Panc1 (cell line): ENCODE measurements around the gene TEX22. TPM values are rescaled to one million over a fixed set of nuclear protein-coding genes. Genes with fewer than 3 reads are reported as not detected.
A peak's percentile ranks its signal among the peaks of the same experiment; 100 is the strongest.

Experiments
- ATAC-seq: fragments of 200-7000 bp; cut with Tn5 transposase; 2 replicates; pipeline ENCODE4 v1.9.1; 2020; ENCODE audit warnings: mild to moderate bottlenecking, moderate library complexity
- Bru-seq: library from RNA; stranded (reverse); fragments of 400-500 nt; gene quantifications from one replicate; lab custom pipeline; 2021; lab: Mats Ljungman, UMichigan
- BruChase-seq, 2 experiments: library from RNA; stranded (reverse); fragments of 400-500 nt; gene quantifications; one replicate each; lab custom pipeline; 2021; lab: Mats Ljungman, UMichigan
- BruUV-seq: library from RNA; stranded (reverse); fragments of 400-500 nt; replicated peaks from 2 replicates; lab custom pipeline; 2021; lab: Mats Ljungman, UMichigan
- CTCF ChIA-PET: fragments of 300-600 bp; sonication (Branson Sonifier 250); formaldehyde crosslinking; loops from one replicate; lab custom pipeline; 2022; ENCODE audit warnings: antibody characterized with exemption; lab: Charles Lee
- POLR2A ChIA-PET: fragments of 300-600 bp; sonication (Branson Sonifier 250); formaldehyde crosslinking; loops from one replicate; lab custom pipeline; 2022; ENCODE audit warnings: antibody characterized with exemption; lab: Charles Lee
- DNase-seq: peaks from one replicate; pipeline ENCODE4 v3.0.0-alpha.2; 2010; ENCODE audit warnings: low read depth, low spot score
- H3K27ac ChIP-seq: 2 replicates; pipeline ENCODE4 v1.5.1; 2011; ENCODE audit warnings: mild to moderate bottlenecking, low read length, inconsistent platforms
- H3K27me3 ChIP-seq: fragments of 200-500 bp; sonication (Bioruptor generic); 2 replicates; pipeline ENCODE4 v1.6.0; 2014; ENCODE audit warnings: low read length, inconsistent platforms; ENCODE audit not compliant: control insufficient read depth, insufficient read depth
- H3K36me3 ChIP-seq: fragments of 200-500 bp; sonication (Bioruptor generic); 2 replicates; pipeline ENCODE4 v1.5.1; 2014; ENCODE audit warnings: inconsistent platforms, mild to moderate bottlenecking, low read length, moderate library complexity; ENCODE audit not compliant: control insufficient read depth, insufficient read depth
- H3K4me1 ChIP-seq: 2 replicates; pipeline ENCODE4 v1.5.1; 2011; ENCODE audit warnings: inconsistent platforms, mild to moderate bottlenecking, low read length, moderate library complexity; ENCODE audit not compliant: control insufficient read depth, insufficient read depth
- H3K4me3 ChIP-seq, 2 experiments: 2 replicates each; pipeline ENCODE4 v1.5.1; 2011 to 2012; ENCODE audit warnings: low read depth in 2 of 2, low read length in 2 of 2, mild to moderate bottlenecking in 2 of 2, inconsistent platforms in 1 of 2, moderate library complexity in 1 of 2
- H3K9me3 ChIP-seq: fragments of 200-500 bp; sonication (Bioruptor generic); 2 replicates; pipeline ENCODE4 v1.5.1; 2014; ENCODE audit warnings: low read depth, mild to moderate bottlenecking, inconsistent platforms, low read length, moderate library complexity; ENCODE audit not compliant: control insufficient read depth, insufficient read depth
- CTCF ChIP-seq: fragments of 450-650 bp; IDR thresholded peaks from 2 replicates; pipeline ENCODE4 v1.5.1; 2017; ENCODE audit warnings: mild to moderate bottlenecking
- POLR2AphosphoS5 ChIP-seq: IDR thresholded peaks from 2 replicates; pipeline ENCODE4 v1.6.1; 2012; ENCODE audit warnings: mild to moderate bottlenecking, low read depth, low read length, moderate library complexity
- REST ChIP-seq, 2 experiments: IDR thresholded peaks; 2 replicates each; pipeline ENCODE4 v1.6.1; 2011 to 2012; ENCODE audit warnings: low read depth in 2 of 2, control low read depth in 1 of 2, low read length in 1 of 2, mild to moderate bottlenecking in 1 of 2, moderate library complexity in 1 of 2; ENCODE audit not compliant: insufficient read depth in 1 of 2
- SIN3A ChIP-seq: IDR thresholded peaks from 2 replicates; pipeline ENCODE4 v1.6.1; 2012; ENCODE audit warnings: low read depth, mild to moderate bottlenecking, low read length, moderate library complexity, borderline replicate concordance; ENCODE audit not compliant: insufficient read depth
- TCF7L2 ChIP-seq: IDR thresholded peaks from 2 replicates; pipeline ENCODE4 v1.6.1; 2011; ENCODE audit warnings: mild to moderate bottlenecking, low read depth, low read length, inconsistent platforms
- in situ Hi-C: cut with HindIII; loops from 2 replicates; pipeline ENCODE4 v1.10.0; 2016; ENCODE audit warnings: low sequenced_read_pairs, low pct_unique_long_range_greater_than_20kb
- intact Hi-C: fragments of 100-400 bp; cut with micrococcal nuclease; formaldehyde crosslinking; loops from one replicate; pipeline ENCODE4 v1.10.0; 2022; ENCODE audit not compliant: unreplicated experiment
- long read RNA-seq: library from polyadenylated mRNA; unstranded; transcript quantifications from one replicate; pipeline ENCODE4 v2.0.0, GENCODE V29; 2021; ENCODE audit not compliant: unreplicated experiment
- polyA plus RNA-seq: library from polyadenylated mRNA; unstranded; fragments of >200 nt; gene quantifications from one replicate; pipeline ENCODE4 v1.2.1, GENCODE V29; 2012; ENCODE audit warnings: missing spikeins; ENCODE audit not compliant: insufficient read length
- total RNA-seq: library from RNA; stranded (reverse); gene quantifications from one replicate; pipeline ENCODE4 v1.2.1, GENCODE V29; 2021; ENCODE audit not compliant: unreplicated experiment

The TEX22 gene
- total RNA-seq (2.9 TPM), Bru-seq, nascent RNA (percentile 64 among the genes with signal in this experiment), BruChase-seq, experiment 1, labeled RNA remaining after a 2-hour chase (percentile 67 among the genes with signal in this experiment), BruChase-seq, experiment 2, labeled RNA remaining after a 6-hour chase (percentile 65 among the genes with signal in this experiment)
- polyA plus RNA-seq = 0.62 TPM
- long read RNA-seq, partial matches to known transcripts = 0 of 9 reads
- long read RNA-seq, other reads (novel, unspliced or antisense) = 9 of 9 reads

GRCh38 chr14:105398044-105398725 is at the start of gene TEX22:
TEX22 (plus strand) TSS chr14:105398538; CDS start chr14:105399341, 803 bp downstream.
- Histone ChIP-seq H3K4me3 (peak within 1 kb of the TSS; percentile 65 to 66), H3K36me3 (no peaks in the 10 kb centered on the region; the same call in 1 of the 2 replicates), H3K4me1 (peaks cover 3% of the 10 kb centered on the region; the same call in 1 of the 2 replicates), H3K9me3 (no peaks in the 10 kb centered on the region), H3K27ac (peak within 1 kb of the TSS; percentile 86), H3K27me3 (no peaks in the 10 kb centered on the region)
- CTCF ChIA-PET = no interaction called here
- intact Hi-C loops (no loop called here), in situ Hi-C loops (no loop called here)
- BruUV-seq = no TSS peak
- TF ChIP-seq SIN3A (no peak), CTCF (no peak; the same call in 1 of the 2 replicates), REST (IDR thresholded peaks at IDR 0.05; ENCODE audit: insufficient read depth in 1 of 2, low read depth in 2 of 2, low read length in 1 of 2) (no peak), POLR2AphosphoS5 (peak; percentile 82), TCF7L2 (no peak)
- ATAC-seq = peak; percentile 88
- no peak for DNase-seq
- POLR2A ChIA-PET = no interaction called here

- no peak for TF ChIP-seq REST (IDR thresholded peaks at IDR 0.05; ENCODE audit: insufficient read depth in 1 of 2, low read depth in 2 of 2, low read length in 1 of 2)
- TF ChIP-seq CTCF = no peak
- no peak for TF ChIP-seq POLR2AphosphoS5
- no peak for TF ChIP-seq SIN3A
- no peak for TF ChIP-seq TCF7L2
- ChIA-PET CTCF (no interaction called here), POLR2A (interaction anchor here (0.6 kb wide), 1 partner anchor 380 kb away, joined by 4 read pairs; no protein-coding TSS in a partner anchor)
- no peak overlapping the region for H3K27ac ChIP-seq
- H3K4me3 ChIP-seq = no peak overlapping the region
- H3K9me3 ChIP-seq = no peaks in the 10 kb centered on the region
- ATAC-seq (no peak), DNase-seq (no peak)
- H3K36me3 ChIP-seq = no peaks in the 10 kb centered on the region
- intact Hi-C loops = no loop called here
- in situ Hi-C loops = no loop called here
- H3K4me1 ChIP-seq = peaks cover 4% of the 10 kb centered on the region; the same call in 1 of the 2 replicates
- no peaks in the 10 kb centered on the region for H3K27me3 ChIP-seq
- no TSS peak for BruUV-seq
Measured at GRCh38 chr14:105348945-105349699, 49.2 kb upstream of the TEX22 start.
